GM21825 (cell line): ENCODE data around the gene WDR73.
"Not testable (repeated sequence)": the region's sequence is repeated elsewhere in the genome, so short reads cannot be mapped to it uniquely, and the experiment has no call there.

ENCODE experiments used
- ATAC-seq: cut with Tn5 transposase; IDR thresholded peaks from one replicate; pipeline ENCODE4 v1.9.1; 2021; ENCODE audit warnings: mild to moderate bottlenecking, moderate library complexity; ENCODE audit not compliant: unreplicated experiment

The WDR73 gene

GRCh38 chr15:84653910-84654688 lies at the start of gene WDR73:
WDR73 (minus strand) TSS chr15:84654283; CDS start chr15:84654274, 9 bp downstream.
- peak; percentile 84 for ATAC-seq

GRCh38 chr15:84703808-84704207 lies 49.7 kb upstream of the WDR73 start:
- no peak for ATAC-seq

- no peak for ATAC-seq
These were observed 48.9 kb upstream of the WDR73 start for GRCh38 chr15:84702961-84703482.

DNA sequence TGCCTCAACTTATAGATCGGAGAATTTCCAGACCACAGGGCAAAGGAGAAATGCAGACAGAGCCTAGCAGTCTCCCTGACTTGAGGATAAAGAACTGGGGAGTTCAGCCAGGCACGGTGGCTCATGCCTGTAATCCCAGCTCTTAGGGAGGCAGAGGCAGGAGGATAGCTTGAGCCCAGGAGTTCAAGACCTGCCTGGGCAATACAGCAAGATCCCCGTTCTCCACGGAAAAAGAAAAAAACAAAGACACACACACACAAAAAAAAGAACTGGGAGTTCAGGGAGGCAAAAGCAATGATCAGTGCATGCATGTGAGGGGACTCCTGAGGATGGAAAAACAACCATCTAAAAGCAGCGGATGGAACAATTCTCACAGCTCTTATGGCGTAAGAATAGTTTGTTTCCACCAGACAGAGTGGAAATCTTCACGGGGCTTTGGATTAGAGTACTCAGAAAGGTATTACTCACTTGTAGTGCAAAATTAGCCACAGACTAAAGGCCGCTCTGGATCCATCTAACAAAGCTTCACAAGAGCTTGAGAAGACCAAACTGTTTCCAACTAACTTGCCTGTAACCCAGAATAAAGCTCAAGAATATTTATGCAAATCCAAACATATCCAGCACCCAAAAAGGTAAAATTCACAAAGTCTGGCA lies 45.6 kb upstream of the WDR73 start:
- no peak for ATAC-seq

DNA sequence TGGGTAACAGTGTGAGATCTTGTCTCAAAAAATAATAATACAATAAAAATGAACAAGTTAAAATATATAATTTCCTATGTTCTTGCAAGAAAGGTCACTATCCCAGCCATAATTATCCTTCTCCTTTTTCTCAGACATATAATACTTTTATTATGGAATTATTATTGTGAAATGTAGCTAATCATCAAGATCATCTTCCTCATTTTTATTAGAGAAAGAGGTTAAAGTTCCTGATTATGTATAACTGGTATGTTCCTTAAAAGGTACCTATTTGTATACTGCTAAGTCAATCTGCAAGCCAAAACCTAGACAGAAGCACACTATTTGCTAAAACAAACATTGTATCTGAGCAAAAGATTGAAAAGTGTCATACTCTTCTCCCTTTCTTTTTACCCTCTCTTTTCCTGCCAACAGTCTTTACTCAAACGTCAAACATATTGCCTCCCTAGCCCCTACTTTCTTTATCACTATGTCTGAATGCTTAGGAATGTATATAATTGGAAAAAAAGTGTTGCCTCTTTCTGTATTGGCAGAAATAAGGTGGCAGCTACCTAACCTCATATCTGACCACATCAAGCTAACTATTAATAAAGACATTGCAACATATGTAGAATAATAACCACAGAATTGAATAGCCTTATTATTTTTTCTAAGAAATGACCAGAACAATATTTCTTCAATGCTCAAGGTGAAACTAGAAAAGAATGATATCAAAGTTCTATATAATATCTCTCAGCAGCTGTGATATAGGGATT lies 43.3 kb upstream of the WDR73 start:
- ATAC-seq, result no peak

DNA sequence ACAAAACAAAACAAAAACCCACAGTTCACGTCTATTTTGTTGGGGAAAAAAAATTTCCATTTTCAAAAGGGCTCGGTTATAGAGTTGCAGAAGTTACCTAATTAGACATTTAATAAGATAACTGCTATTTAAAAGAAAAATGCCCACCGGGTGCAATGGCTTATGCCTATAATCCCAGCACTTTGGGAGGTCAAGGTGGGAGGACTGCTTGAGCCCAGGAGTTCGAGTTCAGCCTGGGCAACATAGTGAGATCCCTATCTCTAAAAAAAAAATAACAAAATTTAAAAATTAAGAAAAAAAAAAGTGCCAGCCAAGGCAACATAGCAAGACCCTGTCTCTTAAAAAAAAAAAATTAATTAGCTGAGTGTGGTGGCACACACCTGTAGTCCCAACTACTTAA lies 42.7 kb upstream of the WDR73 start:
- no peak for ATAC-seq

DNA sequence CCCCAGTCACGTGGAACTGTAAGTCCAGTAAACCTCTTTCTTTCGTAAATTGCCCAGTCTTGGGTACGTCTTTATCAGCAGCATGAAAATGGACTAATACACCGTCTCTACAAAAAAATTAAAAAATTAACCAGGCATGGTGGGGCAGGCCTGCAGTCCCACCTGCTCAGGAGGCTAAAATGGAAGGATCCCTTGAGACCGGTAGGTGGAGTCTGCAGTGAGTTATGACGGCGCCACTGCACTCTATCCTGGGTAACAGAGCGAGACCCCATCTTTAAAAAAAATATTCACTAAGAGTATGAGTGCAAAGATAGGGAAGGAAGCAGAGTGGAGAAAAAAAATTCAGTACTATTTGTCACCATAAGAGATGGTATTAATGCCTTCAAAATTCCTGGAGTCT lies 36.3 kb upstream of the WDR73 start:
- no peak for ATAC-seq

DNA sequence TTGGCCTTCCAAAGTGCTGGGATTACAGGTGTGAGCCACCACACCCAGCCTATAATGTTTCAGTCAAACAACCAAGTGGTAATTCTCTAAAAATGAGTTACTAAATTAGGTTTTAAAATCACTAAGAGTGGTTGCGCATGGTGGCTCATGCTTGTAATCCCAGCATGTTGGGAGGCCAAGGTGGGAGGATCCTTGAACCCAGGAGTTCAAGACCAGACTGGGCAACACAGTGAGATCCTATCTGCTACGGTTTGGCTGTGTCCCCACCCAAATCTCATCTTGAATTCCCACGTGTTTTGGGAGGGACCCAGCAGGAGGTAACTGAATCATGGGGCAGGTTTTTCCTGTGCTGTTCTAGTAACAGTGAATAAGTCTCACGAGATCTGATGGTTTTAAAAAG lies 35.8 kb upstream of the WDR73 start:
- no peak for ATAC-seq

DNA sequence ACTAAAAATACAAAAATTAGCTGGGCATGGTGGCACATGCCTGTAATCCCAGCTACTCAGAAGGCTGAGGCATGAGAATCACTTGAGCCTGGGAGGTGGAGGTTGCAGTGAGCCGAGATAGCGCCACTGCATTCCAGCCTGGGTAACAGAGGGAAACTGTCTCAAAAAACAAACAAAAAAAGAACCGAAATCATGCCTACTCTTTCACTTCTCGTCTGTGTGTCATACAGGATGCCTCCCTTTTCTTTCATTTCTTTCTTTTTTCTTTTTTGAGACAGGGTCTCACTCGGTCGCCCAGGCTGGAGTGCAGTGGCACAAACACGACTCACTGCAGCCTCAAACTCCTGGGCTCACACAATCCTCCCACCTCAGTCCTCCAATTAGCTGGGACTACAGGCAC lies 32.4 kb upstream of the WDR73 start:
- not testable (repeated sequence) for ATAC-seq

DNA sequence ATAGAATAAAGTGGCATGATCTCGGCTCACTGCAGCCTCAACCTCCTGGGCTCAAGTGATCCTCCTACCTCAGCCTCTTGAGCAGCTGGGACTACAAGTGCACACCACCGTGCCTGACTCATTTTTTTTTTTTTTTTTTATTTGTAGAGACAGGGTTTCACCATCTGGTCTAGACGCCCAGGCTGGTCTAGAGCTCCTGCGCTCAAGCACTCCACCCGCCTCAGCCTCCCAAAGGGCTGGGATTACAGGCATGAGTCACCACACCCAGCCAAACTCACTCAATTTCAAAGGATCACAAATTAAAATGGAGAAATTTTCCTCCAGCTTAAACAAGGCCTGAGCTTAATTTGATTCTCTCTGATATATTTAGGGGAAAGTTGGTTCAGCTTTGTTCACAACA lies 31.2 kb upstream of the WDR73 start:
- no peak for ATAC-seq

- ATAC-seq, result no peak
These were observed 30.0 kb upstream of the WDR73 start for GRCh38 chr15:84684092-84684491.

- ATAC-seq, result no peak
These were observed 27.7 kb upstream of the WDR73 start for GRCh38 chr15:84681831-84682230.

GRCh38 chr15:84671211-84671610 lies 17.1 kb upstream of the WDR73 start:
- ATAC-seq, result no peak

DNA sequence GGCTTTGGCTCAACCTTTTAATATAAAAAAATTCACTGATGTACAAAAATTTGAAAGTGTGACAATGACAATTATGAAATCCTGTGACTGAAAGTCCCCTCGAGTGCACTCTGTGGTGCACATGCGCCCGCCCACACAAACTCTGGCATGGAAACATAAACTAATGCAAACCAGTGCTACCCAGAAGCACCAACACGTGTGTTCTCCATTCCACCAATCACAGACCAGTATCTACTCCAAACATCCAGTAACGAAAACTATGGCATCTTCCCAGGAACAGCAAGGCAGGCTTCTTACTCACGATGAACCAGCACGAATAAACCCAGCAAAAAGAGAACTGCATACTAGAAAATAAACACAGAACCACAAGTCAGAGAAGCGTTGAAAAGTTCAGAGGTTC lies 15.6 kb upstream of the WDR73 start:
- ATAC-seq, result no peak

- no peak for ATAC-seq
These were observed 14.3 kb upstream of the WDR73 start for GRCh38 chr15:84668221-84668982.

GRCh38 chr15:84666373-84666772 lies 12.3 kb upstream of the WDR73 start:
- no peak for ATAC-seq

DNA sequence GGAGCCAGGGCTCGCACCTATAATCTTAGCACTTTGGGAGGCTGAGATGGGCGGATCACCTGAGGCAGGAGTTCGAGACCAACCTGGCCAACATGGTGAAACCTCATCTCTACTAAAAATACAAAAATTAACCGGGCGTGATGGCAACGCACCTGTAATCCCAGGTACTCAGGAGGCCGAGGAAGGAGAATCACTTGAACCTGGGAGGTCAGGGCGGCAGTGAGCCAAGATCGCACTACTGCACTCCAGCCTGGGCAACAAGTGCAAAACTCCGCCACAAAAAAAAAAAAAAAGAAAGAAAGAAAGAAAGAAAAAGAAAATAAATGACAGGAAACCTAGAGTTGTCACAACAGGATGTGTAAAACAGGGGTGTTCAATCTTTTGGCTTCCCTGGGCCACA lies 6.9 kb upstream of the WDR73 start:
- no peak for ATAC-seq

DNA sequence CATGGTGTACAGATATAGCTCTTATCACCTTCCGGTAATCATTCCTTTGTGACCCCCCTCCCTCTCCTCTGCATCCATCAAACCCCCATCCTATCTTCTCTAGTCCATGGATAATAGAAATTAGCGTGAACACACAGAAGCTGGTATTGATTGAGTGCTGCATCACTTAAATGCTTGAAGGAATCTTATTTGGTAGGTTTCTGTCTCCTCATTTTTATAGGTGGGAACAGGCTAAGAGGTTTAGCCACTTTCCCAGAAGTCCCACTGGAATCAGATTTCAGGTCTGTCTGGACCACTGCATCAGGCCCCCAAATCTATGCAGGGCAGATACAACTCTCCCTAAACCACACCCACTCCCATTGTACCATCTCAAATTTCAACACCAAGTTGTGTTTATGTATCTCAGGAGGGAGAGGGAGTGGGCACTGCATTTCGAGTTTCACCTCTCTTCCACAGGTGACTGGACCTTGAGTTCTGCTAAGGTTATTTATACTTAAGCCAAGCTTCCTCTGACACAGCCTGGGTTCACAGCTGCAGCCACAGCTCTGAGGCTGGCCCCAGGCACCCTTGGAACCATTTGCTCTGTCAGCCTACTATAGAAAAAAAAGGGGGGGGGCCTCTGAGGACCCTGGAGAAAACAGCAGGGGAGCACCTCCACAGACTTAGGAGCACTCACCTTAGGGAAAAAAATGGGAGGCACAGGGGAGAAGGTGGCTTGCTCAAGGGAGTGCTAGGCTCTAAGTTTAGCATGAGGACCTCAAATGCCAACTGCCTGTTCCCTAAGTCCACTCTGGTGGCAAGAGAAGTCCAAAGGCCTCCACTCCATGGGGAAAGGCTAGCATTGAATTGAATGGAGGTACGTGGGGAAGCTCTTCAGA lies 6.1 kb upstream of the WDR73 start:
- ATAC-seq, result no peak

- no peak for ATAC-seq
These were observed 4.8 kb upstream of the WDR73 start for GRCh38 chr15:84658788-84659411.
